ENCODE data around the gene CNKSR3. TPM values are rescaled to one million over a fixed set of nuclear protein-coding genes. Genes with fewer than 3 reads are reported as not detected.

Gene CNKSR3
- total RNA-seq, 1 donor from 2014 or later: 8.8 TPM

GRCh38 chr6:154532426-154532825 is 21.9 kb upstream of the CNKSR3 start:
- DNase-seq (ENCODE audit: low spot score): no peak
- no peaks in the 10 kb centered on the region for H3K27me3 ChIP-seq
- Mint-ChIP-seq H3K27ac (no peak overlapping the region), H3K9me3 (no peaks in the 10 kb centered on the region), H3K27me3 (ENCODE audit: insufficient read depth, low read depth) (peaks cover 14% of the 10 kb centered on the region), H3K36me3 (no peaks in the 10 kb centered on the region), H3K4me1 (peaks cover 8% of the 10 kb centered on the region), H3K4me3 (no peak overlapping the region)
- H3F3A ChIP-seq (ENCODE audit: low read depth): peaks cover 6% of the 10 kb centered on the region
- peaks cover 19% of the 10 kb centered on the region for H3K4me1 ChIP-seq
- no peaks in the 10 kb centered on the region for H4K20me1 ChIP-seq (ENCODE audit: low read depth)
- H3K36me3 ChIP-seq: no peaks in the 10 kb centered on the region
- TF ChIP-seq CTCF (IDR thresholded peaks at IDR 0.05) (no peak), EZH2 (IDR thresholded peaks at IDR 0.05) (no peak), EZH2phosphoT487 (IDR thresholded peaks at IDR 0.05) (no peak)
- no peaks in the 10 kb centered on the region for H3K79me2 ChIP-seq (ENCODE audit: low read depth)
- H3K9me3 ChIP-seq (ENCODE audit: low read depth): no peaks in the 10 kb centered on the region
- no peak overlapping the region for H3K4me3 ChIP-seq
- no peak overlapping the region for H3K4me2 ChIP-seq
- H2AFZ ChIP-seq (replicated peaks): no peak overlapping the region
- no peak overlapping the region for H3K9ac ChIP-seq
- no peak overlapping the region for H3K27ac ChIP-seq

GRCh38 chr6:154529957-154530356 is 19.5 kb upstream of the CNKSR3 start:
- Histone ChIP-seq H3K27ac (no peak overlapping the region), H3K4me3 (no peak overlapping the region), H3K9me3 (ENCODE audit: low read depth) (no peaks in the 10 kb centered on the region), H3K36me3 (no peaks in the 10 kb centered on the region), H3K4me2 (no peak overlapping the region), H4K20me1 (ENCODE audit: low read depth) (no peaks in the 10 kb centered on the region), H3K4me1 (no peaks in the 10 kb centered on the region), H3K9ac (no peak overlapping the region), H3F3A (ENCODE audit: low read depth) (peaks cover 8% of the 10 kb centered on the region), H2AFZ (replicated peaks) (no peak overlapping the region), H3K79me2 (ENCODE audit: low read depth) (no peaks in the 10 kb centered on the region), H3K27me3 (no peaks in the 10 kb centered on the region)
- peaks cover 9% of the 10 kb centered on the region for H3K27me3 Mint-ChIP-seq (ENCODE audit: insufficient read depth, low read depth)
- TF ChIP-seq EZH2 (IDR thresholded peaks at IDR 0.05) (no peak), CTCF (IDR thresholded peaks at IDR 0.05) (no peak), EZH2phosphoT487 (IDR thresholded peaks at IDR 0.05) (no peak)
- no peak overlapping the region for H3K4me3 Mint-ChIP-seq
- DNase-seq (ENCODE audit: low spot score): no peak
- no peak overlapping the region for H3K27ac Mint-ChIP-seq
- H3K9me3 Mint-ChIP-seq: no peaks in the 10 kb centered on the region
- no peaks in the 10 kb centered on the region for H3K36me3 Mint-ChIP-seq
- H3K4me1 Mint-ChIP-seq: no peaks in the 10 kb centered on the region

GRCh38 chr6:154528310-154528915 is 17.9 kb upstream of the CNKSR3 start:
- H3K36me3 Mint-ChIP-seq: no peaks in the 10 kb centered on the region
- H3K4me1 ChIP-seq: no peaks in the 10 kb centered on the region
- H3K4me3 ChIP-seq: no peak overlapping the region
- H3F3A ChIP-seq (ENCODE audit: low read depth): peaks cover 18% of the 10 kb centered on the region
- no peaks in the 10 kb centered on the region for H3K9me3 Mint-ChIP-seq
- H3K79me2 ChIP-seq (ENCODE audit: low read depth): no peaks in the 10 kb centered on the region
- H3K27ac Mint-ChIP-seq: no peak overlapping the region
- no peak for DNase-seq (ENCODE audit: low spot score)
- no peaks in the 10 kb centered on the region for H3K36me3 ChIP-seq
- H2AFZ ChIP-seq (replicated peaks): no peak overlapping the region
- no peaks in the 10 kb centered on the region for H3K4me1 Mint-ChIP-seq
- H3K27me3 Mint-ChIP-seq (ENCODE audit: insufficient read depth, low read depth): peaks cover 9% of the 10 kb centered on the region
- H3K27me3 ChIP-seq: no peaks in the 10 kb centered on the region
- H3K9ac ChIP-seq: no peak overlapping the region
- H4K20me1 ChIP-seq (ENCODE audit: low read depth): no peaks in the 10 kb centered on the region
- no peaks in the 10 kb centered on the region for H3K9me3 ChIP-seq (ENCODE audit: low read depth)
- H3K27ac ChIP-seq: no peak overlapping the region
- no peak overlapping the region for H3K4me2 ChIP-seq
- H3K4me3 Mint-ChIP-seq: no peak overlapping the region
- TF ChIP-seq EZH2phosphoT487 (IDR thresholded peaks at IDR 0.05) (no peak), EZH2 (IDR thresholded peaks at IDR 0.05) (no peak), CTCF (IDR thresholded peaks at IDR 0.05) (no peak)
